Ascending aorta (tissue), 2 donors: ENCODE data around the gene METTL15. TPM values are rescaled to one million over a fixed set of nuclear protein-coding genes. Genes with fewer than 3 reads are reported as not detected.
"Not testable (repeated sequence)": the region's sequence is repeated elsewhere in the genome, so short reads cannot be mapped to it uniquely, and the experiment has no call there.

ENCODE experiments used
- DNase-seq, 2 donors: peaks; one replicate each; pipeline ENCODE4 v3.0.0-alpha.2; 2019; ENCODE audit warnings: low spot score in 2 of 2
- H3K27ac ChIP-seq, 2 donors: fragments of 200-600 bp; sonication (generic); one replicate each; pipeline ENCODE4 v1.5.1; 2016 to 2017; ENCODE audit warnings: mild to moderate bottlenecking in 1 of 2
- H3K27me3 ChIP-seq: fragments of 200-600 bp; sonication (generic); one replicate; pipeline ENCODE4 v1.5.1; 2017
- H3K36me3 ChIP-seq, 2 donors: fragments of 200-600 bp; sonication (generic); one replicate each; pipeline ENCODE4 v1.5.1; 2016
- H3K4me1 ChIP-seq, 2 donors: fragments of 200-600 bp; sonication (generic); one replicate each; pipeline ENCODE4 v1.5.1; 2016 to 2017; ENCODE audit warnings: mild to moderate bottlenecking in 1 of 2
- H3K4me3 ChIP-seq, 2 donors: fragments of 200-600 bp; sonication (generic); one replicate each; pipeline ENCODE4 v1.5.1; 2016 to 2017; ENCODE audit warnings: mild to moderate bottlenecking in 1 of 2
- H3K9me3 ChIP-seq, 2 donors: fragments of 200-600 bp; sonication (generic); one replicate each; pipeline ENCODE4 v1.5.1; 2016
- intact Hi-C: fragments of 100-400 bp; cut with DNase I; formaldehyde crosslinking; loops from one replicate; pipeline ENCODE4 v1.15.1; 2023
- total RNA-seq: library from RNA; depleted of rRNA; stranded (reverse); fragments of >200 nt; gene quantifications from one replicate; pipeline ENCODE4 v1.1.0, GENCODE V29; 2016
- TF ChIP-seq, protein P1 (sequence below), 3 experiments: fragments of 200-600 bp in 2 of 3; fragments of 450-650 bp in 1 of 3; sonication (generic) in 2 of 3; IDR thresholded peaks; one replicate each; pipeline ENCODE4 v1.5.1; 2016 to 2019; ENCODE audit warnings: antibody characterized with exemption in 3 of 3, mild to moderate bottlenecking in 1 of 3, moderate library complexity in 1 of 3

The METTL15 gene
- total RNA-seq, 1 donor from 2014 or later: 0.32 TPM

GRCh38 chr11:28346721-28347120 lies 238.5 kb downstream of the METTL15 start:
- H3K4me1 ChIP-seq: no peaks in the 10 kb centered on the region
- no peaks in the 10 kb centered on the region for H3K36me3 ChIP-seq
- intact Hi-C loops: no loop called here

GRCh38 chr11:28347371-28347770 lies 239.2 kb downstream of the METTL15 start:
- H3K36me3 ChIP-seq: no peaks in the 10 kb centered on the region
- no peak overlapping the region for H3K27ac ChIP-seq
- no peaks in the 10 kb centered on the region for H3K4me1 ChIP-seq
- DNase-seq: no peak
- intact Hi-C loops: no loop called here
- TF ChIP-seq, protein P1, sequence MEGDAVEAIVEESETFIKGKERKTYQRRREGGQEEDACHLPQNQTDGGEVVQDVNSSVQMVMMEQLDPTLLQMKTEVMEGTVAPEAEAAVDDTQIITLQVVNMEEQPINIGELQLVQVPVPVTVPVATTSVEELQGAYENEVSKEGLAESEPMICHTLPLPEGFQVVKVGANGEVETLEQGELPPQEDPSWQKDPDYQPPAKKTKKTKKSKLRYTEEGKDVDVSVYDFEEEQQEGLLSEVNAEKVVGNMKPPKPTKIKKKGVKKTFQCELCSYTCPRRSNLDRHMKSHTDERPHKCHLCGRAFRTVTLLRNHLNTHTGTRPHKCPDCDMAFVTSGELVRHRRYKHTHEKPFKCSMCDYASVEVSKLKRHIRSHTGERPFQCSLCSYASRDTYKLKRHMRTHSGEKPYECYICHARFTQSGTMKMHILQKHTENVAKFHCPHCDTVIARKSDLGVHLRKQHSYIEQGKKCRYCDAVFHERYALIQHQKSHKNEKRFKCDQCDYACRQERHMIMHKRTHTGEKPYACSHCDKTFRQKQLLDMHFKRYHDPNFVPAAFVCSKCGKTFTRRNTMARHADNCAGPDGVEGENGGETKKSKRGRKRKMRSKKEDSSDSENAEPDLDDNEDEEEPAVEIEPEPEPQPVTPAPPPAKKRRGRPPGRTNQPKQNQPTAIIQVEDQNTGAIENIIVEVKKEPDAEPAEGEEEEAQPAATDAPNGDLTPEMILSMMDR (IDR thresholded peaks at IDR 0.05): no peak
- no peak overlapping the region for H3K4me3 ChIP-seq
- H3K27me3 ChIP-seq: no peaks in the 10 kb centered on the region
- no peaks in the 10 kb centered on the region for H3K9me3 ChIP-seq

More at GRCh38 chr11:28346721-28347120, 238.5 kb downstream of the METTL15 start:
- H3K4me3 ChIP-seq: no peak overlapping the region
- TF ChIP-seq, protein P1 (IDR thresholded peaks at IDR 0.05): no peak
- H3K27ac ChIP-seq: no peak overlapping the region
- no peak for DNase-seq
- H3K9me3 ChIP-seq: no peaks in the 10 kb centered on the region
- H3K27me3 ChIP-seq: no peaks in the 10 kb centered on the region

DNA sequence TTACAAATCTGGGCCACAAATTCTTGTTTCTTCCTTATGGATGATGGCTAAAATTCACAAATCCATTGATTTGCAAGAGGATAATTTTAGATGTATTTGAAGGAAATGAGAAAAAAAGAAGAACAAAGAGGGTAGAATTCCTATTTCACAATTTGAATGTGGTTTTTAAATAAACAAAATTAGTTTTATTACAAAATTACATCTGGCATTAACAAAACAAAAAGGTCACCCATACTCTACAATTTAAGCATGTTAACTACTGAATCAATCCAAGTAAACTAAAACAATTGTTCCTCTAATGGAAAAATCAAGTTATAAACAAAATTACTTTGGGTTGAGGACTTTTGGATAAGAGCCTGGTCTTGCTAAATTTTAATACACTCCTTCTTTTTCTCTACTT lies 242.0 kb downstream of the METTL15 start:
- TF ChIP-seq, protein P1 (IDR thresholded peaks at IDR 0.05): no peak
- Histone ChIP-seq H3K9me3 (no peaks in the 10 kb centered on the region), H3K27ac (no peak overlapping the region), H3K36me3 (no peaks in the 10 kb centered on the region), H3K4me1 (no peaks in the 10 kb centered on the region), H3K4me3 (no peak overlapping the region), H3K27me3 (no peaks in the 10 kb centered on the region)
- intact Hi-C loops: no loop called here
- DNase-seq: no peak

GRCh38 chr11:28353991-28354390 lies 245.8 kb downstream of the METTL15 start:
- no peaks in the 10 kb centered on the region for H3K27me3 ChIP-seq
- H3K4me3 ChIP-seq: no peak overlapping the region
- no peaks in the 10 kb centered on the region for H3K4me1 ChIP-seq
- H3K9me3 ChIP-seq: no peaks in the 10 kb centered on the region
- TF ChIP-seq, protein P1 (IDR thresholded peaks at IDR 0.05): no peak
- H3K27ac ChIP-seq: no peak overlapping the region
- intact Hi-C loops: no loop called here
- DNase-seq: no peak
- no peaks in the 10 kb centered on the region for H3K36me3 ChIP-seq

DNA sequence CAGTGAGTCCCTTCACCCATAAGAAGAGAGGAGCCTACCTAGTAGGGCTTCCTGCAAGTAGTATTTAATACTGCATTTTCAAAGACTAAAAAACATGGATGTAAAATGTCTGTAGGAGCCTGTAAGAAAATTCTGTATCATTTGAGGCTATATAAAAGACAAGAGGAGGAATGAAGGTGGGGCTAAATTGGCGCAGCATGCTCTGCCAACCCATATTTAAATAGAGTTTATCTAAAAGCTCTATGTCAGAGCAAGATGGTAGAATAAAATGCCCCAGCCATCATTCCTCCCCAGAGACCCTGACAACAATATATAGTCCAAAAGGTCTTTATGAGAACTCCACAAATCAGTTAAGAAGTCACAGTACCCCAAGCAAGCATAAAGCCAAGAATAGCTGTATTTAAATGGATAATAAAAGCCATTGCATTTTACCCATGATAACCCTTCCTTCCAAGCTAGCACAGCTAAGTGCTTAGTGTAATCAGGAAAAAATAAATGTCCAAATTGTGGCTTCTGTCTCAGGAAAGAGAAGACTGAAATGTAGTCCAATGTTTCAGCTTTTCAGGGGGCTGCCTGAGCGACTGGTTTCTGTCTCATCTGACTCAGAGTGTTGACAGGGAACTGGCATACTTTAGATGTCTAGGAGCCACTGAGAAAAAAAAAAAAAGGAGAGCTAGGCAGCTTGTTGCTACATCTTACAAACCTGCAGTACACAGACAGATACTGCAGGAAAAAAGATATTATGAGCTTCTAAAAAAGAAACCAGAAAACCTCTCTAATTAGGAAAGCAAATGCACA lies 258.6 kb downstream of the METTL15 start:
- peaks cover 0 to 32% of the 10 kb centered on the region in 2 donors for H3K9me3 ChIP-seq
- DNase-seq: no peak
- TF ChIP-seq, protein P1 (IDR thresholded peaks at IDR 0.05): no peak

GRCh38 chr11:28378095-28378494 lies 269.9 kb downstream of the METTL15 start:
- H3K36me3 ChIP-seq, H3K27me3 ChIP-seq, DNase-seq, H3K4me3 ChIP-seq, H3K4me1 ChIP-seq, H3K27ac ChIP-seq, intact Hi-C loops, H3K9me3 ChIP-seq: not testable (repeated sequence)

More for the DNA sequence above, 258.6 kb downstream of the METTL15 start:
- H3K4me1 ChIP-seq: no peaks in the 10 kb centered on the region
- H3K36me3 ChIP-seq: no peaks in the 10 kb centered on the region
- intact Hi-C loops: no loop called here
- H3K27ac ChIP-seq: no peak overlapping the region
- no peak overlapping the region for H3K4me3 ChIP-seq
- no peaks in the 10 kb centered on the region for H3K27me3 ChIP-seq

Other genes starting within 250 kb of the METTL15 start
- not detected for gene KIF18A, start 232 bp upstream of the METTL15 start, total RNA-seq